Right atrium auricular region (tissue), 2 donors: Measurements from ENCODE around the gene CAB39. TPM values are rescaled to one million over a fixed set of nuclear protein-coding genes. Genes with fewer than 3 reads are reported as not detected.

ENCODE experiments used
- DNase-seq: peaks from one replicate; pipeline ENCODE4 v3.0.0-alpha.2; 2019; ENCODE audit warnings: low spot score
- H3K27ac ChIP-seq, 2 donors: fragments of 200-600 bp; sonication (generic); 1 replicate in 1 of 2; 2 replicates in 1 of 2; pipeline ENCODE4 v1.5.1; 2016 to 2019
- H3K27me3 ChIP-seq, 2 donors: fragments of 200-600 bp; sonication (generic); one replicate each; pipeline versions ENCODE4 v1.5.1 to v1.6.0; 2017 to 2019
- H3K36me3 ChIP-seq: fragments of 200-600 bp; sonication (generic); one replicate; pipeline ENCODE4 v1.5.1; 2016
- H3K4me1 ChIP-seq, 2 donors: fragments of 200-600 bp; sonication (generic); one replicate each; pipeline versions ENCODE4 v1.5.1 to v1.6.0; 2017 to 2019
- H3K4me3 ChIP-seq, 2 donors: fragments of 200-600 bp; sonication (generic); 1 replicate in 1 of 2; 2 replicates in 1 of 2; pipeline ENCODE4 v1.5.1; 2017 to 2019; ENCODE audit warnings: mild to moderate bottlenecking in 1 of 2, moderate library complexity in 1 of 2
- H3K9me3 ChIP-seq, 2 donors: fragments of 200-600 bp; sonication (generic); one replicate each; pipeline ENCODE4 v1.5.1; 2019
- CTCF ChIP-seq, 2 donors: fragments of 200-600 bp; sonication (generic); IDR thresholded peaks; one replicate each; pipeline ENCODE4 v1.5.1; 2019; ENCODE audit warnings: antibody characterized with exemption in 2 of 2
- total RNA-seq, 2 donors: library from RNA; depleted of rRNA; stranded (reverse); fragments of >200 nt; gene quantifications; one replicate each; pipeline ENCODE4 v1.1.0, GENCODE V29; 2016

The CAB39 gene
- total RNA-seq, 2 donors from 2014 or later, result 66.1 to 81.5 TPM

DNA sequence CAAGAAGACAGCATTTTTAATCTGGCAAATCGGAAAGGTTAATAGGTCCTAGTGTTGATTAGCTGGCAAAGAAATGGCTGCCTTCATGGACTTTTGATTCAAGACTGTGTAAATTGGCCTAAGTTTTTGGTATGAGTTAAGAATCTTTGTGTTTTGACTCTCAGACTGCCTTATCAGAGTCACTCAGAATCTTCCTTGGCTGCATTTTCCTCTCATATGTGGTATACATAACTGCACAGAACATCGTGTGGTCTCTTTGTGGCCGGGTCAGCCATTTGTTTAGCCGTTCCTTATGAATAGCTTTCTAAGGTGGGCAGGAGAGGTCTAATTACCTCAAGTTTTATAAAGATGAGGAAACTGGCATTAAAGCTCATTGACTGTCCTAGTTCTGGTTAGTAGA is 30.1 kb downstream of the CAB39 start:
- no peaks in the 10 kb centered on the region for H3K9me3 ChIP-seq
- no peak for DNase-seq
- H3K27me3 ChIP-seq, result no peaks in the 10 kb centered on the region
- no peaks in the 10 kb centered on the region for H3K36me3 ChIP-seq
- H3K4me1 ChIP-seq, result peaks cover 0 to 10% of the 10 kb centered on the region in 2 donors
- H3K4me3 ChIP-seq, result no peak overlapping the region
- TF ChIP-seq CTCF (IDR thresholded peaks at IDR 0.05), result no peak
- H3K27ac ChIP-seq, result no peak overlapping the region

- Histone ChIP-seq H3K4me3 (no peak overlapping the region), H3K27me3 (no peaks in the 10 kb centered on the region), H3K9me3 (no peaks in the 10 kb centered on the region), H3K27ac (peak overlapping the region in 1 of 2 donors; percentile 23), H3K36me3 (no peaks in the 10 kb centered on the region), H3K4me1 (peaks cover 0 to 22% of the 10 kb centered on the region in 2 donors)
- DNase-seq, result no peak
- TF ChIP-seq CTCF (IDR thresholded peaks at IDR 0.05), result no peak
Measured at GRCh38 chr2:230746213-230746612, 33.6 kb downstream of the CAB39 start.

DNA sequence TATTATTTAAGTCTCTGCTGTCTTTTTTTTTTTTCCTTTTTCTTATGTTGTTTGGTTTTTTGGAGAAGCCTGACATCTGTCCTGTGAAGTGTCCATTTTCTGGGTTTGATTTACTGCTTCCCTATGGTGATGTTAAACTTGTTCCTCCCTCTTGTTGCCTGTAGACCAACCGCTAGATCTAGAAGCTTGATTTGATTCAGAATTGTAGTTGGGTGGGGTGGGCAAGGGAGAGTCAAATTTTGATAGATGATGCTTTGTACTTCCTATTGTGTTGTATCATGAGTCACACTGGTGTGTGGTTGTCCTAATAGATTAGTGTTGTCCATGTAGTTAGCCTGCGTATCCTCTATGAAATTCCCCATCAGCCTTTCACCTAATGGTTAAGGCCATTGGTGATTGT is 35.4 kb downstream of the CAB39 start:
- no peak for DNase-seq
- no peak overlapping the region for H3K27ac ChIP-seq
- no peaks in the 10 kb centered on the region for H3K9me3 ChIP-seq
- TF ChIP-seq CTCF (IDR thresholded peaks at IDR 0.05), result no peak
- no peak overlapping the region for H3K4me3 ChIP-seq
- H3K27me3 ChIP-seq, result no peaks in the 10 kb centered on the region
- no peaks in the 10 kb centered on the region for H3K36me3 ChIP-seq
- peaks cover 0 to 22% of the 10 kb centered on the region in 2 donors for H3K4me1 ChIP-seq

GRCh38 chr2:230749111-230749510 is 36.5 kb downstream of the CAB39 start:
- no peak overlapping the region for H3K4me3 ChIP-seq
- H3K9me3 ChIP-seq, result no peaks in the 10 kb centered on the region
- DNase-seq, result no peak
- H3K27me3 ChIP-seq, result no peaks in the 10 kb centered on the region
- no peak for TF ChIP-seq CTCF (IDR thresholded peaks at IDR 0.05)
- no peaks in the 10 kb centered on the region for H3K36me3 ChIP-seq
- peaks cover 0 to 22% of the 10 kb centered on the region in 2 donors for H3K4me1 ChIP-seq
- no peak overlapping the region for H3K27ac ChIP-seq

DNA sequence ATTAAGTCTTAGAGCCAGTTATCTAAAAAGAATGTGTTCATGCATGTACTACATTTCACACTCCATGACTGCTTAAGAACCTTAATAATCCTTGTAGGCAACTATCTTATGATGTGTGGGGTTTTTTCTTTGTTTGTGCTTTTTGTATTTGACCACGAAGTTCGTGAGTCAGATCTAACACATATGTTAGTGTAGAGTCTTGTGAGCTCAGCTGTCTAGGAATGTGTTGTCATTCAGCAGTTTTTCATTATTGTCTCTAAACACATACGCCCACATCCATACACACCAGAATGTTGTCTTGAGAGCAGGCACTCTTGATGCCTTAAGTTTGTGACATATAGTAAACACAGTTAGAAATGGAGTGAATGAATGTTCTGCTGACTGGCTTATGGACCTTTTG is 38.4 kb downstream of the CAB39 start:
- no peak for DNase-seq
- TF ChIP-seq CTCF (IDR thresholded peaks at IDR 0.05), result no peak
- H3K4me1 ChIP-seq, result peaks cover 0 to 27% of the 10 kb centered on the region in 2 donors

GRCh38 chr2:230754200-230754599 is 41.6 kb downstream of the CAB39 start:
- no peak for TF ChIP-seq CTCF (IDR thresholded peaks at IDR 0.05)
- H3K27ac ChIP-seq, result no peak overlapping the region
- no peaks in the 10 kb centered on the region for H3K27me3 ChIP-seq
- peaks cover 0 to 50% of the 10 kb centered on the region in 2 donors for H3K4me1 ChIP-seq
- H3K9me3 ChIP-seq, result no peaks in the 10 kb centered on the region
- H3K36me3 ChIP-seq, result no peaks in the 10 kb centered on the region
- H3K4me3 ChIP-seq, result no peak overlapping the region
- DNase-seq, result no peak

More for the DNA sequence above, 38.4 kb downstream of the CAB39 start:
- no peak overlapping the region for H3K4me3 ChIP-seq
- H3K27me3 ChIP-seq, result no peaks in the 10 kb centered on the region
- no peaks in the 10 kb centered on the region for H3K9me3 ChIP-seq
- no peaks in the 10 kb centered on the region for H3K36me3 ChIP-seq
- peak overlapping the region in 1 of 2 donors; percentile 7 for H3K27ac ChIP-seq
